Endodermal cell (in vitro differentiated cells): Measurements from ENCODE around the gene NSG1. TPM values are rescaled to one million over a fixed set of nuclear protein-coding genes. Genes with fewer than 3 reads are reported as not detected.

Source experiments
- DNase-seq: peaks from one replicate; pipeline ENCODE4 v3.0.0-alpha.2; 2017
- H3K27ac ChIP-seq: 2 replicates; pipeline ENCODE4 v1.5.1; 2013; ENCODE audit warnings: mild to moderate bottlenecking, low read depth, low read length, moderate library complexity
- H3K27me3 ChIP-seq: 2 replicates; pipeline ENCODE4 v1.6.1; 2013; ENCODE audit warnings: mild to moderate bottlenecking, low read length, moderate library complexity; ENCODE audit not compliant: insufficient read depth, control insufficient read depth, poor library complexity, severe bottlenecking
- H3K36me3 ChIP-seq: 2 replicates; pipeline ENCODE4 v1.7.0; 2013; ENCODE audit warnings: mild to moderate bottlenecking, low read length, moderate library complexity; ENCODE audit not compliant: control insufficient read depth, insufficient read depth
- H3K4me1 ChIP-seq: one replicate; pipeline ENCODE4 v1.7.0; 2013; ENCODE audit warnings: low read length; ENCODE audit not compliant: control insufficient read depth, insufficient read depth
- H3K4me3 ChIP-seq: 2 replicates; pipeline ENCODE4 v1.5.1; 2013; ENCODE audit warnings: mild to moderate bottlenecking, low read length, moderate library complexity
- H3K9ac ChIP-seq: 2 replicates; pipeline ENCODE4 v1.6.1; 2013; ENCODE audit warnings: mild to moderate bottlenecking, low read length, moderate library complexity; ENCODE audit not compliant: poor library complexity, severe bottlenecking; ENCODE audit errors: extremely low read depth
- H3K9me3 ChIP-seq: 2 replicates; pipeline ENCODE4 v1.6.1; 2013; ENCODE audit warnings: mild to moderate bottlenecking, low read length, moderate library complexity; ENCODE audit not compliant: control insufficient read depth
- H3K27ac Mint-ChIP-seq: 2 replicates; pipeline ENCODE4 v1.8.0; 2020; ENCODE audit warnings: mixed read lengths
- H3K27me3 Mint-ChIP-seq: 2 replicates; pipeline ENCODE4 v1.8.0; 2021; ENCODE audit warnings: mild to moderate bottlenecking, mixed read lengths; ENCODE audit not compliant: insufficient read depth
- H3K36me3 Mint-ChIP-seq: 2 replicates; pipeline ENCODE4 v1.8.0; 2020; ENCODE audit warnings: low read depth, mixed read lengths
- H3K4me1 Mint-ChIP-seq: 2 replicates; pipeline ENCODE4 v1.8.0; 2020; ENCODE audit warnings: mixed read lengths
- H3K4me3 Mint-ChIP-seq: 2 replicates; pipeline ENCODE4 v1.8.0; 2020; ENCODE audit warnings: mild to moderate bottlenecking, moderate library complexity, mixed read lengths
- H3K9me3 Mint-ChIP-seq: 2 replicates; pipeline ENCODE4 v1.8.0; 2020; ENCODE audit warnings: mild to moderate bottlenecking, mixed read lengths
- WGBS, 2 experiments: methylation state at CpG; one replicate each; pipeline versions ENCODE4 v1.1.5 to v1.1.7; 2013; ENCODE audit warnings: missing lambda C conversion rate in 2 of 2, mixed read lengths in 1 of 2; ENCODE audit not compliant: insufficient coverage in 1 of 2, insufficient read length in 1 of 2; 5-methylcytosine and 5-hydroxymethylcytosine counted together
- total RNA-seq, 2 donors: library from RNA; stranded (reverse); fragmentation: NEBNext Ultra II Directional in 1 of 2; extraction: Animal tissue kit (Norgen Biotek cat#: 25700) in 1 of 2; gene quantifications; 2 replicates in 1 of 2; 3 replicates in 1 of 2; pipeline ENCODE4 v1.2.1, GENCODE V29; 2021
- TF ChIP-seq, protein P1 (sequence below): fragments of 200-600 bp; sonication (generic); conservative IDR thresholded peaks from 2 replicates; pipeline ENCODE4 v1.5.0; 2021; ENCODE audit warnings: antibody characterized with exemption, mild to moderate bottlenecking

NSG1 gene
- total RNA-seq, 2 donors from 2014 or later = 1.8 to 6.0 TPM

DNA sequence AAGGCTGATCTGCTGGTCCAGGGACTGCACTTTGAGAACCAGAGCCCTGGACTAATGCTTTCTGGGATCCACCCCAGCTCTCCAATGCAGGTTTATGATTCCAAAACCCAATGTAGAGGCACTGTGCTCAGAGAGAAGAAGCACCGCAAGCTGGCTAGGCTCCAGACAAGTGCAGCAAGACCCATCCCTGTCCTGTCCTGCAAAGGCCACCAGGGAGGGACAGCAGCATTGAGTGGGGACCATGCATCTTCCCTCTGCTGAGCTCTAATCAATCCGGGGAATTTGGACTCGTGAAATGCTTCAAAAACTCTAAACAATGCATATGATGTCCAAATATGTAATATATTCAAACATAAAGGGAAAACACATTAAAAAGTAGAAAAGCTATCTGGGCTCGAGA lies 10.8 kb upstream of the NSG1 start:
- peaks cover 24% of the 10 kb centered on the region for H3K27me3 ChIP-seq
- H3K9me3 ChIP-seq = peaks cover 7% of the 10 kb centered on the region
- no peaks in the 10 kb centered on the region for H3K36me3 ChIP-seq
- Mint-ChIP-seq H3K36me3 (no peaks in the 10 kb centered on the region), H3K9me3 (peaks cover 10% of the 10 kb centered on the region), H3K27me3 (peaks cover 26% of the 10 kb centered on the region), H3K27ac (no peak overlapping the region), H3K4me3 (no peak overlapping the region), H3K4me1 (no peaks in the 10 kb centered on the region)
- H3K4me1 ChIP-seq = no peaks in the 10 kb centered on the region
- 92 to 97% methylated on average over 2 to 4 of the region's 4 CpGs for WGBS, 2 experiments
- no peak overlapping the region for H3K27ac ChIP-seq
- no peak for DNase-seq
- no peak overlapping the region for H3K9ac ChIP-seq
- H3K4me3 ChIP-seq = no peak overlapping the region
- TF ChIP-seq, protein P1, sequence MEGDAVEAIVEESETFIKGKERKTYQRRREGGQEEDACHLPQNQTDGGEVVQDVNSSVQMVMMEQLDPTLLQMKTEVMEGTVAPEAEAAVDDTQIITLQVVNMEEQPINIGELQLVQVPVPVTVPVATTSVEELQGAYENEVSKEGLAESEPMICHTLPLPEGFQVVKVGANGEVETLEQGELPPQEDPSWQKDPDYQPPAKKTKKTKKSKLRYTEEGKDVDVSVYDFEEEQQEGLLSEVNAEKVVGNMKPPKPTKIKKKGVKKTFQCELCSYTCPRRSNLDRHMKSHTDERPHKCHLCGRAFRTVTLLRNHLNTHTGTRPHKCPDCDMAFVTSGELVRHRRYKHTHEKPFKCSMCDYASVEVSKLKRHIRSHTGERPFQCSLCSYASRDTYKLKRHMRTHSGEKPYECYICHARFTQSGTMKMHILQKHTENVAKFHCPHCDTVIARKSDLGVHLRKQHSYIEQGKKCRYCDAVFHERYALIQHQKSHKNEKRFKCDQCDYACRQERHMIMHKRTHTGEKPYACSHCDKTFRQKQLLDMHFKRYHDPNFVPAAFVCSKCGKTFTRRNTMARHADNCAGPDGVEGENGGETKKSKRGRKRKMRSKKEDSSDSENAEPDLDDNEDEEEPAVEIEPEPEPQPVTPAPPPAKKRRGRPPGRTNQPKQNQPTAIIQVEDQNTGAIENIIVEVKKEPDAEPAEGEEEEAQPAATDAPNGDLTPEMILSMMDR = peak; percentile 38

DNA sequence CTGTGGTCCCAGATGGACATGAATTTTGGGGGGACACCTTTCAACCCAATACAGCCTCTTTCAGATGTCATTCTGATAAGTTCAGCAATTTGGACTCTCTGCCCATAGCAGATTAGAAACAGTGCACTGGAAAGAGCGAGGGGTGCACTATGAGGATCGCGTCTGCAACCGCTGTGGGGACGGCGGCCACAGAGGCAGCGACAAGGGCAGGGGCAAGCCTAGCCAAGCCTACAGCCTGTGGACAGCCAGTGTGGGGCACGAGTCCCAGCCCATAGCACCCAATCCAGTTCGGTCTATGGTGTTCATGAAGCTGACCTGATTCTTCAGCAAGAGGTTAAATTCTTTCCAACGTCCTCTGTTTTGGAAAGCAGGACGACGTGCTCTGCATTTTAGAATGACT lies 9.7 kb upstream of the NSG1 start:
- Histone ChIP-seq H3K4me1 (no peaks in the 10 kb centered on the region), H3K27me3 (peaks cover 35% of the 10 kb centered on the region), H3K36me3 (no peaks in the 10 kb centered on the region), H3K9ac (no peak overlapping the region), H3K27ac (no peak overlapping the region), H3K9me3 (peaks cover 7% of the 10 kb centered on the region), H3K4me3 (no peak overlapping the region)
- Mint-ChIP-seq H3K9me3 (peaks cover 10% of the 10 kb centered on the region), H3K27me3 (peaks cover 19% of the 10 kb centered on the region), H3K4me1 (no peaks in the 10 kb centered on the region), H3K27ac (no peak overlapping the region), H3K36me3 (no peaks in the 10 kb centered on the region), H3K4me3 (no peak overlapping the region)
- 93% methylated on average over 12 of the region's 12 CpGs for WGBS, 2 experiments
- TF ChIP-seq, protein P1 = no peak
- no peak for DNase-seq

DNA sequence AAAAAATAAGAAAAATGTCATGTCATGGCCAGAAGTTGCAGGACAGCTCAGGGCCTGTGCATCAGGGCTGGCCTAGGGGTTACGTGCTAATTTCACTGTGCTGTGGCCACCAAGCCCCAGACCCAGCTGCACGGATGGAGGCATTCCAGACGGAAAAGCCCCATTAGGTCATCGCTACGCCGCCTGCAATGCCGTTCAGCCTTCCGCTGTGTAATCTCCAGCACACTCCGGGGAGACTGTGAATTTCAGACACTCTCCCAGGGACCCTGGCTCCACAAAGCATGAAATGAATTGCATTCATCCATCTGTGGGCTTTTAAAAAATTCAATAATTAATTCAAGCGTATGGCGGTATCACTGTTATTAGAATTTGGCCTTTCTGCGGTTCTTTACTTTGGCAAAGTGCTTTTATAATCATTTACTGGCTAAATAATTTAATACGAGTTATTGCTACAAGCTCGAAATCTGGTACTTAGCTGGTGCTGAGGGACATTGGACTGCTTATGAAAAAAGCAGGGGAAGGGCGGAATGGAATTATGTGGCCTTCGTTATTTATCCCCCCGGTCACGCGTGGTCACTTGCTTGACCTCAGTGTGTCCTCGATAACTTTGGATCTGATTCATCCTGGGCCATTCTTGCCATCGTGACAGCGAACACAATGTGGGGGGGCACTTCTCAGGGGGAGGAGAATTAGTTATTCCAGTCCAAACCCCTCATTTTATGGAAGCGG lies 9.0 kb upstream of the NSG1 start:
- DNase-seq = no peak
- Histone ChIP-seq H3K36me3 (no peaks in the 10 kb centered on the region), H3K9me3 (peaks cover 7% of the 10 kb centered on the region), H3K9ac (no peak overlapping the region), H3K4me3 (no peak overlapping the region), H3K27ac (peak overlapping the region; percentile 61), H3K27me3 (peaks cover 42% of the 10 kb centered on the region), H3K4me1 (no peaks in the 10 kb centered on the region)
- no peaks in the 10 kb centered on the region for H3K4me1 Mint-ChIP-seq
- no peak overlapping the region for H3K27ac Mint-ChIP-seq
- H3K36me3 Mint-ChIP-seq = no peaks in the 10 kb centered on the region
- no peak overlapping the region for H3K4me3 Mint-ChIP-seq
- TF ChIP-seq, protein P1 = no peak
- H3K9me3 Mint-ChIP-seq = peaks cover 10% of the 10 kb centered on the region
- 84 to 91% methylated on average over 20 to 23 of the region's 23 CpGs for WGBS, 2 experiments
- H3K27me3 Mint-ChIP-seq = peaks cover 22% of the 10 kb centered on the region
